KBM-7 (cell line): ENCODE results near the gene ZDHHC14.
"Not testable (repeated sequence)": the region's sequence is repeated elsewhere in the genome, so short reads cannot be mapped to it uniquely, and the experiment has no call there.

Experiments
- DNase-seq: peaks from one replicate; pipeline ENCODE4 v3.0.0-alpha.2; 2015
- in situ Hi-C: fragments of 300-500 bp; cut with MboI; formaldehyde crosslinking; loops from 2 replicates; pipeline ENCODE4 v1.14.3; 2020; ENCODE audit warnings: low sequenced_read_pairs, low pct_unique_long_range_greater_than_20kb, mixed read lengths

ZDHHC14 gene

GRCh38 chr6:157679605-157680580 lies 298.9 kb downstream of the ZDHHC14 start:
- DNase-seq = no peak
- in situ Hi-C loops = no loop called here

GRCh38 chr6:157681041-157681650 lies 300.2 kb downstream of the ZDHHC14 start:
- in situ Hi-C loops = no loop called here
- no peak for DNase-seq

DNA sequence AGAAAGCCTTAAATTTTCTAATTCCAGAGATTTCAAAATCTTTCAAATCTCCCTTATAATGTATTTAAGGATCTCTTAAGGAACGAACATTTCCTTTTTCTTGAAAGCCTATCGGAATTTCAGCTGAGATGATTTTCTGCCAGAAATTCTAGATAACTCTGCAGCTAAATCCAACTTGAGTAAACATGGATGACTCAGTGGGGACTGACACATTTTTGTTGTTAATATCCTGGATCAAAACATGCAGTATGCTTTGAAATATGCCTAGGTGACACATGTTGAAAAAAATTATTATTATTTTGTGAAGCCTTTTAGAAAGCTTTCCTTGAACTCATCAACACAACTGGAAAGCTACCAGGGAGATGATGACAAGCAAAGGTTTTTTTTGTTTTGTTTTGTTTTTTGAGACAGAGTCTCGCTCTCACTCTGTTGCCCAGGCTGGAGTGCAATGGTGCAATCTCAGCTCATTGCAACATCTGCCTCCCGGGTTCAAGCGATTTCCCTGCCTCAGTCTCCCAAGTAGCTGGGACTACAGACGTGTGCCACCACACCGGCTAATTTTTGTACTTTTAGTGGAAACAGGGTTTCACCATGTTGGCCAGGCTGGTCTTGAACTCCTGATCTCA lies 302.0 kb downstream of the ZDHHC14 start:
- in situ Hi-C loops = no loop called here
- no peak for DNase-seq

DNA sequence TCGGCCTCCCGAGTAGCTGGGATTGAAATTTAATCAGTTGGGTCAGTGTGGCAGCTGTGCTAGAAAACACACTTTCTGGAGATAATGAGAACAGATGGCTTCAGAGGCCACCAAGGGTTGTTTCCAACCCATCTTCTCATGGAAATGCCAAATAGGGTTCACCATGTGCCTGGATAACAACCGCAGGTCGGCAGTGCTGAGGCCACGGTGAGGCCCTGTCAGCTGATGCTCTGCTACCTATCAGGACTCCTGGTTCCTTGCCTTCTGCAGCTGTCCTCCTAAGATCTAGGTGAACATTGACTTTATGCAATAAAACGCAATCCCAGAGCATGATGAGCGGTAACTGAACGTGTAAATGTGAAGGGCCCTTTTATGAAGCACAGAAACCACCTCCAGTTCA lies 302.7 kb downstream of the ZDHHC14 start:
- DNase-seq = no peak
- in situ Hi-C loops = no loop called here

GRCh38 chr6:157684620-157685299 lies 303.8 kb downstream of the ZDHHC14 start:
- no peak for DNase-seq
- in situ Hi-C loops = no loop called here

- DNase-seq = no peak
- in situ Hi-C loops = no loop called here
These were observed 304.7 kb downstream of the ZDHHC14 start for GRCh38 chr6:157685596-157686280.

GRCh38 chr6:157688275-157688959 lies 307.4 kb downstream of the ZDHHC14 start:
- in situ Hi-C loops = no loop called here
- DNase-seq = no peak

DNA sequence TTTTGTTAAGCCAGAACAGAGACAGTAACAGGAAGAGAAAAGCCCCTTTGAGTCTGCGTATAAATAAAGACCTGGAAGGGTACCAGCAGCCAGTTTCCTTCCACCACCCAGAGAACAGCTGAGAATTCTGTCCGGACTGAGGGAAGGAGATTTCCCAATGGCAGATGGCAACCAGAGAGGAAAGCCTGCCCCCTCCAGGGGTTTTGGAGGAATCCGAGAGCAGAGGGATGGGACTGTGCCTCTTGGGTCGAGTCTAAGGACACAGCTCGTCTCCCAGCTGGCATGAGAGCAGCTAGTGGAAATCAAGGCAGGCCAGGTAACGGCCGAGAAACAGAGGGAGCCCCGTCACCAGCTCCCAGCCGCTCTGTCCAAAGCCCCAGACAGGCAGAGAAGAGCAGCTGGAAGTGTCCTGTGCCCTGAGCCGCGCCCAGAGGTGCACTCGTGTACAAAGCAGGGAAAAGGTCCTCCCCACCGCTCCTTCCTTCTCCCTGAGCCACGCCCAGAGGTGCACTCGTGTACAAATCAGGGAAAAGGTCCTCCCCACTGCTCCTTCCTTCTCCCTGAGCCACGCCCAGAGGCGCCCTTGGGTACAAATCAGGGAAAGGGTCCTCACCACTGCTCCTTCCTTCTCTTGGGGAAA lies 308.1 kb downstream of the ZDHHC14 start:
- DNase-seq = no peak
- in situ Hi-C loops = no loop called here

GRCh38 chr6:157689875-157690274 lies 308.9 kb downstream of the ZDHHC14 start:
- DNase-seq = no peak
- in situ Hi-C loops = no loop called here

- in situ Hi-C loops = no loop called here
- DNase-seq = no peak
These were observed 309.6 kb downstream of the ZDHHC14 start for GRCh38 chr6:157690441-157691210.

GRCh38 chr6:157691621-157692020 lies 310.6 kb downstream of the ZDHHC14 start:
- in situ Hi-C loops, DNase-seq: not testable (repeated sequence)

DNA sequence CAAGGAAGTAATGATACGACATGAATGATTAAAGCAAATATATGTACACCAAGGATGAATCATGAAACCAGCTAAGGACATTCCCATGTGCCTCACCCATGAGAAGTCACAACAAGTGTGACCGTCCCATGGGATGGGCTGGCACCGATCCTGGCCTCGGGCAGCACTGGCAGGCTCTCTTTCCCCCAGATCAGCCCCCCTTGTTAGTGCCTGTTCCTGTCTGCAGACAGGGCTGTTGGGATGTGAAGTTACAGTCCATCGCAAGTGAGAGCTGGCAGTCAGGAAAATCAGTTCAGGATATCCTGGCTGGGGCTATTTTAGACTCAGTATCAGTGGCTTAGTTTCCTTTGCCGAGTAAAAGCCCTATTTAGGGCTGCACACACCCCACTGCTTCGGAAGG lies 312.9 kb downstream of the ZDHHC14 start:
- in situ Hi-C loops = no loop called here

DNA sequence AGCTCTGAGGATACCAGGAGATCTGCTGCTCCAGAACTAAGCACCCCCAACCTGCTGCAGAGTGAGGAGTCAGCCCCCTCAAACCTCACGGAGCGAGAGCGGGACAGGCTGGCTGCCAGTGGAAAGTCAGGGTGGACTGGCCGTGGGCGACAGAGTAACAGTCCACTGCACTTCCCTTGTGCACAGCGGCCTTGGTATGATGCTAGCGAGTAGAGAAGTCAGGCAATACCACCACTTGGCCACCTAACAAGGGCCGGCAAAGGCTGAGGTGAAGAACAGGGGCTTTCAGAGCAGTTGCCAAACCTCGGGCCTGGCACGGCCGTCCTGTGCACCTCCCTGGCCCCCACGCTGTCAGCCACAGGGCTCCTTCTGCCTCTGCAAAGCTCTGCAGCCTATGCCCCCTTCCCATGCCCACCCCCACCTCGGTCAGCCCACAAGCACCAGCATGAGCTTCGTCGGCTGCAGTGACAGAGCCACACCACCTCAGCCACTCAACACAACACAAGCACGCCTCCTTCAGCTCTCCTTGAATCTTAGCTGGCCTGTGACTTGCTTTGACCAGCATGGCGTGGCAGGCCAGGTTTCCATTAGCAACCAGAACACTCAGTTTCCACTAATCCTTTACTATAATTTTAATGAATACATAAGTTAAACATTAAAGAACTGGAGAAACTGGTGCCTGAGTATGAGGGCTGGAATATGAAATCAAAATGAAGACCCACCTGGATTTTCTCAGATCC lies 314.5 kb downstream of the ZDHHC14 start:
- in situ Hi-C loops = no loop called here
- no peak for DNase-seq

More for the DNA sequence above, 312.9 kb downstream of the ZDHHC14 start:
- no peak for DNase-seq

DNA sequence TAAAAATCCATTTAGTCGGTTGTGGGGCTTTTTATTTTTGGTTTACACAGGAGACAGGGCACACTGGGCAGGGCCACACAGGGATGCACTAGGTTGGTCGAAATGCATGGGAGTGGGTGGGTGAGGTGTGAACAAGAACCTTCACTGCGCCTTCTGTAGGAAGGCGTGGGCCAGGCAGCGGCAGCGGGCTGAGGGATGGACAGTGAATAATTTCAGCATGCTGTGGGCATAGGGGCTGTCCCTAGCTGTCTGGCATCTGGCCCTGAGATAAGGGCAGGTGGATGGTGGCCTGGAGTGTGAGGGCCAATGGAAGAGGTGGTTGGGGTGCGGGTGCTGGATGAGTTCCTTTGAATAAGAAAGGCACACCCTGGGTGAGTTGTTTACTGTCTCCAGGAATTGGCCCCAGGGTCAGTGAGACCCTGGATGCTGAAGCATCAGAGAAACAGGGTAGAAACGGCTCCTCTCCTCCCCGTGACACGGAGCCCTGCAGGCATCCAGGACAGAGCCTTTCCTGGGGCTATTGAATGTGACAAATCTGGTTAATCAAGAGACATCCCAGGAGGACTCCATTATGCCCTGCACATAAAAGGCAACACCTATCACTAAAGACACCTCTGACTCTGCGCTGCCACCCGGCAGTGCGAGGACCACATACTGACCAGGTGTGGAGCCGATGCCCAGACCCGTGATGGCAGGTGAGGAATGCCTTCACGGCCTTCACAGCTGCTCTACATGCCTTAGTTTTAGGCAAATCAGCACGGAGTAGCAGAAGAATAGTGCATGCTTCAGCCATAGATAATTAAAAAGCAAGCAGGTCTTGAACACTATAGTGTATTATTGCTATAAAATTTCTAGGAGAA lies 319.0 kb downstream of the ZDHHC14 start:
- in situ Hi-C loops = no loop called here
- DNase-seq = no peak

DNA sequence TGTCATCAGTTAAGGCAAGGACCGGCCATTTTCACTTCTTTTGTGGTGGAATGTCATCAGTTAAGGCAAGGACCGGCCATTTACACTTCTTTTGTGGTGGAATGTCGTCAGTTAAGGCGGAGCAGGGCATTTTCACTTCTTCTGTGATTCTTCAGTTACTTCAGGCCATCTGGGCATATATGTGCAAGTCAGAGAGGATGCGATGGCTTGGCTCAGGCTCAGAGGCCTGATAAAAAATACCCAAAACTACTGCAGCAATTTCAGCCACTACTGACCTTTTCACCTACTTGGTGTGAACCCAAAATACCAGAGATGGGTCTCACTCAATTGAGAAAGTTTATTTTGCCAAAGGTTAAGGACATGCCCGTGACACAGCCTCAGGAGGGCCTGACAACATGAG lies 325.4 kb downstream of the ZDHHC14 start:
- in situ Hi-C loops = not testable (repeated sequence)

DNA sequence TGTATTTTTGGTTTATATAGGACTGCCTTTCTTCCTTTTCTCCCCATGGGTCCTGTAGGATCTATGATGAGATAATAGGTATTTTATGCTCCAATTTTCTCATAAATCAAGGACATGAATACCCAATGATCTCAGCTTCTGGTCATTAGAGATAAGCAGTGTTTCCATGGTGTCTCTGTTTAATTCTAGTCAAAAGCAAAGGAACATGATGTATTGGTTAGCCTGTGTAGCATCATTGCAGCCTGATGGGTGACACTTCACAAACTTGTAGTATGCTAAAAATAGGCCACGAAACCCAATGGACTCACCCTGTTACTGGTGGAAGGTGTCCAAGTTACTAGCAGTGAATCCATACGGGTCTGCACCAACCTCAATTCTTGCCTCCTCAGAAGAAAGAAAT lies 325.9 kb downstream of the ZDHHC14 start:
- in situ Hi-C loops = no loop called here
- no peak for DNase-seq

More for the DNA sequence above, 325.4 kb downstream of the ZDHHC14 start:
- DNase-seq = not testable (repeated sequence)
